Left renal pelvis (tissue), 4 donors: ENCODE results near the gene ALDOA. TPM values are rescaled to one million over a fixed set of nuclear protein-coding genes. Genes with fewer than 3 reads are reported as not detected.
"Not testable (repeated sequence)": the region's sequence is repeated elsewhere in the genome, so short reads cannot be mapped to it uniquely, and the experiment has no call there.

Source experiments
- DNase-seq, 4 donors: peaks; one replicate each; pipeline ENCODE4 v3.0.0-alpha.2; 2013; ENCODE audit warnings: low read depth in 4 of 4, low spot score in 3 of 4
- polyA plus RNA-seq, 4 donors: library from polyadenylated mRNA; unstranded; fragments of 120-200 nt; gene quantifications; one replicate each; pipeline ENCODE4 v1.2.1, GENCODE V29; 2013; ENCODE audit not compliant: insufficient read length in 4 of 4

The ALDOA gene
- polyA plus RNA-seq, 4 donors = 238 to 605 (median 502) TPM

- DNase-seq = no peak
Observed at GRCh38 chr16:30113711-30114333, 48.3 kb downstream of the ALDOA start.

- no peak for DNase-seq
Observed at GRCh38 chr16:30114411-30114810, 48.9 kb downstream of the ALDOA start.

- DNase-seq = not testable (repeated sequence)
Observed at GRCh38 chr16:30114833-30115232, 49.3 kb downstream of the ALDOA start.

- DNase-seq = no peak
Observed at GRCh38 chr16:30115238-30115637, 49.7 kb downstream of the ALDOA start.

GRCh38 chr16:30116291-30117207, 51.0 kb downstream of the ALDOA start:
- no peak for DNase-seq

GRCh38 chr16:30117768-30118167, 52.2 kb downstream of the ALDOA start:
- DNase-seq = no peak

GRCh38 chr16:30119428-30119827, 53.9 kb downstream of the ALDOA start:
- DNase-seq = no peak

Other genes with a start within 250 kb of the ALDOA start
- gene PAGR1, start 249.6 kb upstream of the ALDOA start, polyA plus RNA-seq = 10 to 100 TPM; 30.7 to 47.7 (median 37.8) TPM
- gene MVP, start 245.3 kb upstream of the ALDOA start, polyA plus RNA-seq = 10 to 100 TPM; 18.5 to 22.5 (median 18.9) TPM
- gene CDIPT, start 202.5 kb upstream of the ALDOA start, polyA plus RNA-seq = 100 to 1,000 TPM in 1 of 4 donors, 10 to 100 TPM in 3; 79.6 to 114 (median 96.8) TPM
- 10 to 100 TPM in 3 of 4 donors, 1 to 10 TPM in 1; 9.5 to 11.8 (median 10.9) TPM for gene SEZ6L2, start 166.2 kb upstream of the ALDOA start, polyA plus RNA-seq
- gene ASPHD1, start 165.3 kb upstream of the ALDOA start, polyA plus RNA-seq = 1 to 10 TPM in 1 of 4 donors, under 1 TPM in 3; 0.34 to 1.0 (median 0.73) TPM
- gene KCTD13, start 139.5 kb upstream of the ALDOA start, polyA plus RNA-seq = 10 to 100 TPM; 10.6 to 30.3 (median 14.7) TPM
- gene TMEM219, start 103.7 kb upstream of the ALDOA start, polyA plus RNA-seq = 100 to 1,000 TPM in 3 of 4 donors, 10 to 100 TPM in 1; 72.3 to 126 (median 103) TPM
- 10 to 100 TPM; 33.2 to 59.3 (median 39.4) TPM for gene TAOK2, start 91.9 kb upstream of the ALDOA start, polyA plus RNA-seq
- gene HIRIP3, start 70.1 kb upstream of the ALDOA start, polyA plus RNA-seq = 10 to 100 TPM; 12.3 to 21.6 (median 15.9) TPM
- gene INO80E, start 69.5 kb upstream of the ALDOA start, polyA plus RNA-seq = 10 to 100 TPM; 37.1 to 65.6 (median 41.8) TPM
- gene DOC2A, start 54.7 kb upstream of the ALDOA start, polyA plus RNA-seq = 1 to 10 TPM; 1.7 to 3.2 (median 2.6) TPM
- not detected for gene C16orf92, start 42.6 kb upstream of the ALDOA start, polyA plus RNA-seq
- gene TLCD3B, start 34.5 kb upstream of the ALDOA start, polyA plus RNA-seq = 1 to 10 TPM in 2 of 4 donors, under 1 TPM in 2; 0.73 to 1.5 (median 1.0) TPM
- 100 to 1,000 TPM in 1 of 4 donors, 10 to 100 TPM in 3; 63.3 to 107 (median 83.5) TPM for gene PPP4C, start 10.2 kb downstream of the ALDOA start, polyA plus RNA-seq
- gene TBX6, start 26.2 kb downstream of the ALDOA start, polyA plus RNA-seq = 1 to 10 TPM in 3 of 4 donors, under 1 TPM in 1; 0.50 to 2.0 (median 1.1) TPM
- gene YPEL3, start 30.5 kb downstream of the ALDOA start, polyA plus RNA-seq = 10 to 100 TPM; 51.7 to 78.4 (median 59.6) TPM
- gene GDPD3, start 47.8 kb downstream of the ALDOA start, polyA plus RNA-seq = 10 to 100 TPM in 2 of 4 donors, 1 to 10 TPM in 2; 7.5 to 17.5 (median 13.0) TPM
- gene MAPK3, start 57.5 kb downstream of the ALDOA start, polyA plus RNA-seq = 10 to 100 TPM; 75.8 to 93.6 (median 84.5) TPM
- gene CORO1A, start 117.8 kb downstream of the ALDOA start, polyA plus RNA-seq = 10 to 100 TPM in 2 of 4 donors, 1 to 10 TPM in 2; 8.1 to 18.0 (median 12.7) TPM
- 10 to 100 TPM; 13.0 to 38.3 (median 19.8) TPM for gene BOLA2B, start 127.9 kb downstream of the ALDOA start, polyA plus RNA-seq
- gene SLX1A, start 128.1 kb downstream of the ALDOA start, polyA plus RNA-seq = 10 to 100 TPM in 3 of 4 donors, 1 to 10 TPM in 1; 8.4 to 50.3 (median 16.4) TPM
- gene SULT1A3, start 133.5 kb downstream of the ALDOA start, polyA plus RNA-seq = 10 to 100 TPM in 1 of 4 donors, 1 to 10 TPM in 3; 5.2 to 14.4 (median 8.6) TPM
- gene NPIPB13, start 182.7 kb downstream of the ALDOA start, polyA plus RNA-seq = 10 to 100 TPM in 2 of 4 donors, 1 to 10 TPM in 2; 3.5 to 18.0 (median 10.2) TPM